Activated CD4-positive, alpha-beta T cell treated with anti-CD3 and anti-CD28 coated beads, Interleukin-2, amount 50 U/mL, for 24 hours (primary cell): ENCODE data around the gene CSTF3.
"Not testable (repeated sequence)": the region's sequence is repeated elsewhere in the genome, so short reads cannot be mapped to it uniquely, and the experiment has no call there.

ENCODE experiments used
- DNase-seq, 2 donors: peaks; one replicate each; pipeline ENCODE4 v3.0.0-alpha.2; 2020; ENCODE audit warnings: low read depth in 1 of 2, low spot score in 1 of 2

CSTF3 gene

GRCh38 chr11:33160587-33160986, 693 bp downstream of the CSTF3 start:
- no peak for DNase-seq

DNA sequence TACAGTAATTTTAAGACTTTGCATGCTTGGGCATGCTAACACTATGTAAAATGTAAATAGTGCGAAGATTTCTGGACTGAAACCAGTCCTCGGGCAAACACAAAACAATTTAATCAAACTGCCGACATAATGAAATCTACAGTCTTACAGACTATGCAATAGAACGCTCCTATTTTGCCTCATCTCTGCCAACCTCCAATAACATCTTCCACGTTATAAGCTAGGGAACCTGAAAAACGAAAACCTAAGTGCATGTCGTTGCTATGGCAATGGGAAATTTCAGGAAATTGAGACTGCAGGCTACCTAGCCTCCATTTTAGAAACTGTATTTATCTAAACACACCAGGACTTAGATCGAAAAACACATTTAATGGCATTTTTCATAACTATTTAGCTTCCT, 1.1 kb downstream of the CSTF3 start:
- DNase-seq: no peak

- not testable (repeated sequence) for DNase-seq
These were observed 1.9 kb downstream of the CSTF3 start for GRCh38 chr11:33159378-33159867.

GRCh38 chr11:33158596-33159275, 2.5 kb downstream of the CSTF3 start:
- no peak for DNase-seq

GRCh38 chr11:33157103-33158027, 3.9 kb downstream of the CSTF3 start:
- no peak for DNase-seq

DNA sequence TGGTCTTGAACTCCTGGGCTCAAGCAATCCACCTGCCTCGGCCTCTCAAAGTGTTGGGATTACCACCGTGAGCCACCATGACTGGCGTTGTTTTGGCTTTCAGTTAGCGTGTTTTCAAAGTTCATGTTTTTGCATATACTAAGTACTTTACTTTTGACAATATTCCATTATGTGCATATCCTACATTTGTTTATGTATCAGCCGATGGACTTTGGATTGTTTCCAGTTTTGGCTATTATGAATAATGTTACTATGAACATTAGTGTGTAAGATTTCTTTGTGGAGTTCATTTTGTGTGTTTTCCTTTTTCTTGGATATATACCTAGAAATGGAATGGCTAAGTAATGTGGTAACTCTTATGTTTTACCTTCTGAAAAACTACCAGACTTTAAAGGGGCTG, 9.9 kb downstream of the CSTF3 start:
- no peak for DNase-seq

DNA sequence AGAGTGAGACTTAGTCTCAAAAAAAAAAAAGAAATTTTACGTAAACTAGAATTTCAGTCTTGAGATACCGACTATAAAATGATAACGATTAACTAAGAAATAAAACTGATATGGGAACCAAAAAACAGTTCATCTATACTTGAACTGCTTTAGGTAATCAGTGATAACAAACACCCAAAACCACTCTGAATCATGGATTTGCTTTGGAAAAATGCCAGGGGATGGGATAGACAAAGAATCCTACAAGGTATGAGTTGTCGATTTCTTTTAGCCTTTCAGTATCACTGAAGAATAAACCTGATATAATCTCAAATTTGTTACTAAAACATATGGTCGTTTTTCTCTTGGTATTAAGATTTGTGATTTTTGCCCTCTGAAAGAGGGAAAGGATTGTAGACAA, 13.7 kb downstream of the CSTF3 start:
- DNase-seq: no peak

- DNase-seq: no peak
These were observed 25.4 kb downstream of the CSTF3 start for GRCh38 chr11:33135768-33136443.

- no peak for DNase-seq
These were observed 26.1 kb downstream of the CSTF3 start for GRCh38 chr11:33135216-33135615.

GRCh38 chr11:33134276-33134675, 27.0 kb downstream of the CSTF3 start:
- DNase-seq: no peak

- DNase-seq: no peak
These were observed 27.5 kb downstream of the CSTF3 start for GRCh38 chr11:33133761-33134160.

DNA sequence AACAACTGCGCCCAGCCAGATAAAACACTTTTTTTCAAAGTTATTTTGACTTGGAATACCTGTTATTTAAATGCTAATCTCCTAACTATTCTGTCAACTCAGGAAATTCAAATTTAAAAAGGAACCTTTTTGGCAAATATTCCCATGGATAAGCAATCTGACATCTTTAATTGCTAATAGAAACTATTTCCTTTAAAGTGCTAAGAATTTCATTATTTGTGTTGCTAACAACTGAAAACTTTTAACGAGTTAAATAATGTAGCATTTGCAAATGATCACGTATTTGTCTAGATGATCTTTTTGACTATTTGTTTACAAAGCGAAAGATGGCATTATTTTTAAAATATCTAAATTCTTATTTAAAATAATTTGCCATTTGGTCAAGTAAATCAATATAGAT, 28.8 kb downstream of the CSTF3 start:
- DNase-seq: no peak

- DNase-seq: no peak
These were observed 32.5 kb downstream of the CSTF3 start for GRCh38 chr11:33128739-33129138.

DNA sequence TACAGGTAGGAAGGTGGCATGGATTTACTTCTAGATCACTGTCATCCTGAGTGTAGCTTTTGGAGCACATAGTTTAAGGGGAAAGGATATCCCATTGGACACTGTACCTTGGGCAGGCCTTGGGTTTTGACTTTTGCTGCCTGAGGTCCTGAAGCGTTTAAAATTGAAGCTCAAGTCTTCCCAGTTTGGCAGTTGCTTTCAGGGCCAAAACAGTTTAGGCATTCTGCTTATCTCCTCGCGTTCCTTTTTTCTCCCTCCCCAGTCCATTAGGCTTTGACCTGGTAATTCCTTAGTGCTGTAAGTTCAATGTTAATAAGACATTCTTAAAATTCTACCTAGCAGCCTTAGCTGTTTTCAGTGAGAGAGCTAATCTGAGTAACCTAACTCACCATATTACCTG, 35.7 kb downstream of the CSTF3 start:
- no peak for DNase-seq

DNA sequence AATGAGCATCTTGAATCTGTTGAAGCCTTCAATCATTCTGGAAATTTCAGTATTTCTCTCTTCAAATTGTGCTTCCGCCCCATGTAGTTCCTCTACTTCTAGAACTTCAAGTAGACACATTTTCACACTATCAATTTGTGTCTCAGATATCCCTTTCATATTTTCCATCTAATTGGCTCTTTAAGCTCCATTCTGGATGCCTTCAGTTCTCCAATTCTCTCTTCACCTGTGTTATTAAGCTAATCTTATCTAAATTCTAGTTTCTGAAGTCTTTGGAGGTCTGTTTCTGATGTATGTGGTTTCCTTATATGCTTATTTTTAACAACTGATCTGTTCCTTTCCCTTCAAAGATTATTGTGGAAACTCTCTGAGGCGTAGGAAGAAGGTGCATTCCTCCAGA, 36.3 kb downstream of the CSTF3 start:
- no peak for DNase-seq

GRCh38 chr11:33122696-33123095, 38.6 kb downstream of the CSTF3 start:
- DNase-seq: not testable (repeated sequence)

- DNase-seq: no peak
These were observed 44.7 kb downstream of the CSTF3 start for GRCh38 chr11:33116535-33116934.

- no peak for DNase-seq
These were observed 51.2 kb downstream of the CSTF3 start for GRCh38 chr11:33110083-33110482.

GRCh38 chr11:33109294-33109895, 51.9 kb downstream of the CSTF3 start:
- DNase-seq: no peak

GRCh38 chr11:33103836-33104235, 57.4 kb downstream of the CSTF3 start:
- no peak for DNase-seq

- no peak for DNase-seq
These were observed 67.1 kb downstream of the CSTF3 start for GRCh38 chr11:33094157-33094556.
